HG02840 (cell line): ENCODE measurements around the gene NSUN7.
"Not testable (repeated sequence)": the region's sequence is repeated elsewhere in the genome, so short reads cannot be mapped to it uniquely, and the experiment has no call there.

Experiments
- ATAC-seq: cut with Tn5 transposase; IDR thresholded peaks from one replicate; pipeline ENCODE4 v1.9.1; 2021; ENCODE audit warnings: mild to moderate bottlenecking, moderate library complexity, moderate number of reproducible peaks; ENCODE audit not compliant: unreplicated experiment, low FRiP score

NSUN7 gene

GRCh38 chr4:40749717-40750460, at the start of gene NSUN7:
TSS of gene NSUN7 (plus strand) at chr4:40749955. CDS start at chr4:40750694, 739 bp downstream.
- no peak for ATAC-seq

DNA sequence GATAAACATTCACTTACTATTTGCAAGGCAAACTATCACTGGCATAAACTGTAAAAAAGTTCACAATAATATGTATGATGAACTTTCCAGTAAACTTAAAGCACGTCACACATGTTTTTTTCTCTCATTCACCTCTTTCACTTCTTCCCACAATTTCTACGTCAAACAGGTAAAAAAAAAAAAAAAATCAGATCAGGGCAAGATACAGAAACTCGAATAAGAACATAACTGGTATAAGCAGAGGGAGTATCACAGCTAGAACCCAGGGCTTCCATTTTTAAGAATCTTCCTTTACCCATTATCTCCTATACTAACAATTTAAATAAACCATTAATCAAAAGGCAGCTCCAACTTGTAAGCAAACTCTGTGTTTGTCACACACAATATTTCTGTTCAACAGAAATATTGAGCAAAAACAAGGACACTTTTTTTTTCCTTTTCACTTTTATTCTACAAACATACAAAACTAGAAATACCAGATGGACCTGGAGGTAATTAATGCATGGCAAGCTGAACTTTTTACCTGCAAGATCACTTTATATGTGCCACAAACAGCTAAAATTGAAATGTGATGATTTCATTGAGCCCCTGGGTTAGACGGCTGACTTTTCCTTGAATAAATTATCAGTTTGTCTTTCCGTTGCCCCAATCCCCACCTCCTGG, 47.5 kb upstream of the NSUN7 start:
- no peak for ATAC-seq

GRCh38 chr4:40702800-40703151, 47.0 kb upstream of the NSUN7 start:
- ATAC-seq: no peak

GRCh38 chr4:40704073-40704472, 45.7 kb upstream of the NSUN7 start:
- ATAC-seq: no peak

DNA sequence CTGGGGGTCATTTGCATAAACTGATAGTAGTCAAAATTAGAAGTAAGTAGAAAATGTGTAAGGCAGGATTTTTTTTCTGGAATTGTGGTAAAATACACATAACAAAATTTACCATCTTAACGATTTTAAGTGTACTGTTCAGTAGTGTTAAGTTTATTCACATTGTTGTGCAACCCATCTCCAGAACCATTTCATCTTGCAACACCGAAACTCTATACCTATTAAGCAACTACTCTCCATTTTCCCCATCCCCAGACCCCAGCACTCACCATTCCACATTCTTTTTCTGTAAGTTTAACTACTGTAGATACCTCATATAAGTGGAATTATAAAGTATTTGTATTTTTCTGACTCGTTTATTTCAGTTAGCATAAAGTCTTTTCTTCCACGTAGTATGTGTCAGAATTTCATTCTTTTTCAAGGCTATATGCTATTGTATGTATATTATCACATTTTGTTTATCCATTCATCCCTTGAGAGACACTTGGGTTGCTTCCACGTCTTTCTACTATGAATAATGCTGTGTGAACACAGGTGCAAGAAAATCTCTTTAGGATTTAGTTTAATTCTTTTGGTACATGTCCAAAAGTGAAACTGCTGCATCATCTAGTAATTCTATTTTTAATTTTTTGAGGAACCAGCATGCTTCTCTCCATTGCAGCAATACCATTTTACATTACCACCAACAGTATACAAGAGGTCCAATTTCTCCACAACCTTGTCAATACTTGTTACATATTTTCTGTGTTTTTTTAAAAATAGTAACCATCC, 39.1 kb upstream of the NSUN7 start:
- no peak for ATAC-seq

DNA sequence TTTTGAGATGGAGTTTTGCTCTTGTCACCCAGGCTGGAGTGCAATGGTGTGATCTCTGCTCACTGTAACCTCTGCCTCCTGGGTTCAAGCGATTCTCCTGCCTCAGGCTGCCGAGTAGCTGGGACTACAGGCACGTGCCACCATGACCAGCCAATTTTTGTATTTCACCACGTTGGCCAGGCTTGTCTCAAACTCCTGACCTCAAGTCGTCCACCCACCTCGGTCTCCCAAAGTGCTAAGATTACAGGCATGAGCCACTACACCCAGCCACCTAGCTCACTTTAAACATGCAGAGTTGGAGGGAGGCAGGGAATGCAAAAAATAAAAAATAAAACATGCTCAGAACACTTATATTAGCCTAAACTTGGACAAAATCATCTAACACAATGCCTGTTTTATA, 36.8 kb upstream of the NSUN7 start:
- ATAC-seq: not testable (repeated sequence)

GRCh38 chr4:40713798-40714197, 36.0 kb upstream of the NSUN7 start:
- no peak for ATAC-seq

- ATAC-seq: no peak
Observed at GRCh38 chr4:40718586-40718985, 31.2 kb upstream of the NSUN7 start.

GRCh38 chr4:40719008-40719623, 30.6 kb upstream of the NSUN7 start:
- ATAC-seq: peak; percentile 53

DNA sequence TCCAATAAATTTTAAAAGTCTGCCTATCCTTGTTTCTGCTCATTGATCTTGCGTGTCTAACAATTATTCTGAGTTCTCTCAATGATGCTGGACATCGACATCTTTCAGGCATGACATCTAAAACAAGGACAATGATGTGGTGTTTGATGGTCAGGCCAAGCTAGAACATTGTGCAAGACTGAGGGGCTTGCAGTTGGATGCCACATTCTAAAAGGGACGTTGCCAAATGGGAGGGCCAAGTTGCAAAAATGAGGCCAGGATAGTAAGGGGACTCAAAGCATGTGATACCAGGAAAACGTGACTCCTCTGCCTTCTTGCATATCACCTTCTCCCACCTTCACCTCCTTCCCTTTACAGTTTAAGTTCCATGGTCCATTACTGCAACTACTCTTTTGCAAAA, 29.4 kb upstream of the NSUN7 start:
- no peak for ATAC-seq

- no peak for ATAC-seq
Observed at GRCh38 chr4:40720916-40721315, 28.8 kb upstream of the NSUN7 start.

DNA sequence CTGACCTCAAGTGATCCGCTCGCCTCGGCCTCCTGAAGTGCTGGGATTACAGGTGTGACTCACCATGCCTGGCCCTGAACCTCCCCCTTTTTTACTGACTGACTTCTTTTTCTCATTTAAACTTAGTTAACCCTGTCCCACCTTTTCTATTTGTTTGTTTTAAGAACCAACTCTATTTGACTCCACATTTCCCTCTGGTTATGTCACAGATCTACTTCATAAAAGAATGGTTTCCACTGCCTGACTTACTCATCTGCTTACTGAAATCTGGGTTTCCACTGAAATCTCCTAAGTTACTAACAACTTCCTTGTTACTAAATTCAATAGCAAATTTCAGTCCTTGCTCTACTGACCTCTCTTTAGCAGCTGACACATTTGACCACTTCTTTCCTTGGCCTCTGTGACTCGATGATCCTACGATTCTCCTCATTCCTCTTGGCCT, 28.0 kb upstream of the NSUN7 start:
- no peak for ATAC-seq

GRCh38 chr4:40722576-40723161, 27.1 kb upstream of the NSUN7 start:
- no peak for ATAC-seq

DNA sequence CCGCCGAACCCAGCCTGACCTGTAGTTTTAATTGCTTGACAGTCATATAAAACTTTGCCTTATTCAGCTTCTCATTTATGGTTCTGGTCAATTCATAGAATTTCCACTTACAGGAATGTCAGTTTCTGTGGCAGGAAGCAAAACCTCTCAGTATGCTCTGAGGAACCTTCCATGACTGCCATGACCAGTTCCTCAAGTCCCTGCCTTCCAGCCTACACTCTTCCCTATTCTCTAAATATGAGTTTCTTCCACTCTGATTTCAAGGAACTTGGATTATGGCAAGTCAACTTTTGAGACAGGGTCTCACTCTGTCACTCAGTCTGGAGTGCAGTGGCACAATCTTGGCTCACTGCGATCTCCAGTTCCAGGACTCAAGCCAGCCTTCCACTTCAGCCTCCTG, 26.0 kb upstream of the NSUN7 start:
- ATAC-seq: no peak

- no peak for ATAC-seq
Observed at GRCh38 chr4:40728333-40728732, 21.4 kb upstream of the NSUN7 start.

GRCh38 chr4:40729555-40729954, 20.2 kb upstream of the NSUN7 start:
- no peak for ATAC-seq

DNA sequence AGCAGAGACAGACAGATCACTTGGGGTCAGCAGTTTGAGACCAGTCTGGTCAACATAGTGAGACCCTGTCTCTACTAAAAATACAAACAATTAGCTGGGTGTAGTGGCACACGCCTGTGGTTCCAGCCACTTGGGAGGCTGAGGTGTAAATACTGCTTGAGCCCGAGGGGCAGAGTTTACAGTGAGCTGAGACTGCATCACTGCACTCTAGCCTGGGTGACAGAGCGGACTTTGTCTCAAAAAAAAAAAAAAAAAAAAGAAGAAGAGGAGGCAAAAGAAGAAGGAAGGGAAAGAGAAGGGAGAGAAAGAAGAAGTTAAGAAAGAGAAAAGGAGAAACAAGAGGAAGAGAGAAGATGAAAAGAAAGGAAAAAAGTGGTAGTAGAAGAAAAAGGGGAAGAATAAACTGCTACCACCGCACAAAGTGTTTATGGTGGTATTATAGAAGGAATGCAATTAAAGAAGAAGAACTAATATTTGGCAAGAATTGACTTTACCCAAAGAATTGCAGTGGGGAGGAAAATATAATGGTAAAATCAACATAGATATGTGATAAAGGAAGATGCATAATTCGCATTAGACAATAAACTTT, 19.6 kb upstream of the NSUN7 start:
- ATAC-seq: no peak

GRCh38 chr4:40731361-40731760, 18.4 kb upstream of the NSUN7 start:
- no peak for ATAC-seq

DNA sequence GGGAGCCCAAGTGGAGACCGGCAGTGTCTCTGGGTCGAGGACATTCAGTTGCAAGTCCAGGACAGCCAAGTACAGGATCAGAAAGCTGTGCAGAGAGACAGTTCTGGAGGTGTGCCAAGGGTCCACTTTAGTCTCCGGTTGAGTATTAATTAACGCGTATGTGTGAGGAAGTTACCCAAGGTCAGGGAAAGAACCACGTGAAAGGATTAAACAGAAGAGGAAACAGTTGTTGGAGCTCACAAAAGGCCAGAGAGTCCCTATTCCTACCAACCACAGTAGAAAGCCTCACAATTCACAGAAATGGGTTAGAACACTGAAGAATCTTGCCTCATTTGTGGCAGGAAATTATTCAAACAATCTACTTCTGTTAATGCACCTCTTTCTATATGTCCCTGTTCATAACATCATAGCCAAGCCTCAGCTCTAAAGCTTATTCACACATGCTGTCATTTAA, 17.9 kb upstream of the NSUN7 start:
- ATAC-seq: no peak

DNA sequence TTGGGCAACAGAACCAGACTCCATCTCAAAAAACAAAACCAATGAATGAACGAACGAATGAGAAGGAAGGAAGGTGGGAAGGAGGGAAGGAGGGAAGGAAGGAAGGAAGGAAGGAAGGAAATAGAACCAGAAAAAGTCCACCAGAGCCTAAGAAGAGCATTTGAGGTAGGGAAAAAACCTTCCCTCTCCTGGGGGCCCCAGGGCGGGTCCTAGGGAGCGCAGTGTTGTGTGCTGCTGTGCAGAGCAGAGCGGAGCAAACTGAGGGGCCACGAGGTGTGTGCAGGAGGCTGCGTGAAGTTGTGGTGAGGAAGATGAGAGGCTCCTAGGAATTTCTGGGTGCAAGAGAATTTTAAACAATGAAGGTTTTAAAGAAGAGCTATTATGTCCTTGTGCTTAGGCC, 16.0 kb upstream of the NSUN7 start:
- no peak for ATAC-seq
